DND-41 (cell line): ENCODE data around the gene SYTL4.
A peak's percentile ranks its signal among the peaks of the same experiment; 100 is the strongest.

Experiments used
- CTCF ChIP-seq: IDR thresholded peaks from 2 replicates; pipeline ENCODE4 v1.5.1; 2012; ENCODE audit warnings: borderline replicate concordance, low read length, moderate library complexity, mild to moderate bottlenecking; ENCODE audit not compliant: poor library complexity, severe bottlenecking; ENCODE audit errors: extremely low read depth
- EZH2 ChIP-seq: IDR thresholded peaks from 3 replicates; pipeline ENCODE4 v1.6.1; 2012; ENCODE audit warnings: borderline replicate concordance, low read depth, mild to moderate bottlenecking, moderate library complexity, low read length, inconsistent platforms; ENCODE audit not compliant: severe bottlenecking

- TF ChIP-seq CTCF, result peak; percentile 96
- TF ChIP-seq EZH2, result no peak
Observed at GRCh38 chrX:100768679-100769338, 36.9 kb upstream of the SYTL4 start.
